GM12878 (cell line): ENCODE measurements around the gene CCDC80. TPM values are rescaled to one million over a fixed set of nuclear protein-coding genes. Genes with fewer than 3 reads are reported as not detected.

Source experiments
- ATAC-seq: fragments of 200-7000 bp; cut with Tn5 transposase; 3 replicates; pipeline ENCODE4 v1.9.1; 2020; ENCODE audit warnings: mild to moderate bottlenecking, moderate library complexity
- BruUV-seq: library from RNA; stranded (reverse); fragments of 400-500 nt; replicated peaks from 2 replicates; lab custom pipeline; 2021; lab: Mats Ljungman, UMichigan
- CTCF ChIA-PET: fragments of 300-600 bp; sonication (Branson Sonifier 250); formaldehyde crosslinking; extraction: SDS; loops from one replicate; lab custom pipeline; 2021; ENCODE audit warnings: inconsistent platforms; lab: Yijun Ruan, JAX
- POLR2A ChIA-PET: fragments of 350-600 bp; formaldehyde crosslinking; extraction: SDS; loops from one replicate; lab custom pipeline; 2021; ENCODE audit warnings: inconsistent platforms; lab: Charles Lee
- RAD21 ChIA-PET: fragments of 300-600 bp; sonication (Branson Sonifier 250); formaldehyde crosslinking; loops from one replicate; lab custom pipeline; 2023; ENCODE audit warnings: antibody characterized with exemption; ENCODE audit not compliant: unreplicated experiment; lab: Charles Lee
- SMC1A ChIA-PET: fragments of 300-600 bp; sonication (Branson Sonifier 250); formaldehyde crosslinking; loops from one replicate; lab custom pipeline; 2023; ENCODE audit not compliant: unreplicated experiment, uncharacterized antibody; lab: Charles Lee
- DNase-seq: peaks from one replicate; pipeline ENCODE4 v3.0.0-alpha.2; 2011; ENCODE audit warnings: low read depth, low spot score
- FAIRE-seq: peaks from 3 replicates; lab custom pipeline; 2011; peaks lifted over from hg19 to GRCh38; lab: Jason Lieb, UNC
- H2AFZ ChIP-seq: 2 replicates; pipeline ENCODE4 v1.6.0; 2011; ENCODE audit warnings: low read depth, low read length, control low read depth; ENCODE audit not compliant: control insufficient read depth
- H3K27ac ChIP-seq: 2 replicates; pipeline ENCODE4 v1.5.1; 2011; ENCODE audit warnings: control low read depth; ENCODE audit not compliant: control insufficient read depth, insufficient read depth
- H3K27me3 ChIP-seq, 2 experiments: replicated peaks in 1 of 2; 2 replicates each; pipeline versions ENCODE4 v1.6.0 to v1.6.1; 2011; ENCODE audit warnings: low read length in 1 of 2; ENCODE audit not compliant: control insufficient read depth in 2 of 2, insufficient read depth in 2 of 2
- H3K36me3 ChIP-seq, 2 experiments: 2 replicates each; pipeline ENCODE4 v1.5.1; 2011; ENCODE audit warnings: low read length in 1 of 2; ENCODE audit not compliant: control insufficient read depth in 2 of 2, insufficient read depth in 2 of 2
- H3K4me1 ChIP-seq: 2 replicates; pipeline ENCODE4 v1.6.1; 2011; ENCODE audit warnings: mild to moderate bottlenecking, low read length, moderate library complexity, mixed read lengths; ENCODE audit not compliant: control insufficient read depth, insufficient read depth
- H3K4me2 ChIP-seq: 2 replicates; pipeline ENCODE4 v1.6.0; 2011; ENCODE audit warnings: control low read depth; ENCODE audit not compliant: control insufficient read depth, insufficient read depth
- H3K4me3 ChIP-seq: fragments of 200-600 bp; sonication (generic); 2 replicates; pipeline ENCODE4 v1.5.1; 2016
- H3K79me2 ChIP-seq: 2 replicates; pipeline ENCODE4 v1.6.0; 2011; ENCODE audit warnings: low read length; ENCODE audit not compliant: control insufficient read depth, insufficient read depth
- H3K9ac ChIP-seq: 2 replicates; pipeline ENCODE4 v1.8.0; 2011; ENCODE audit warnings: low read length, control low read depth, mixed read lengths; ENCODE audit not compliant: control insufficient read depth, insufficient read depth
- H3K9me3 ChIP-seq: replicated peaks from 3 replicates; pipeline ENCODE4 v1.5.1; 2011; ENCODE audit warnings: mild to moderate bottlenecking, low read length; ENCODE audit not compliant: control insufficient read depth, insufficient read depth
- H4K20me1 ChIP-seq: 2 replicates; pipeline ENCODE4 v1.6.0; 2011; ENCODE audit not compliant: control insufficient read depth, insufficient read depth
- CBX3 ChIP-seq: fragments of 200-600 bp; sonication (generic); IDR thresholded peaks from 2 replicates; pipeline ENCODE4 v1.6.1; 2016; ENCODE audit warnings: low read depth, borderline replicate concordance
- EGR1 ChIP-seq, 2 experiments: IDR thresholded peaks; 1 replicate in 1 of 2; 2 replicates in 1 of 2; pipeline ENCODE4 v1.6.1; 2011 to 2012; ENCODE audit warnings: low read depth in 2 of 2, low read length in 2 of 2, borderline replicate concordance in 1 of 2, mild to moderate bottlenecking in 1 of 2, moderate library complexity in 1 of 2
- EP300 ChIP-seq, 2 experiments: fragments of 150-350 bp in 1 of 2; IDR thresholded peaks; 2 replicates each; pipeline ENCODE4 v1.6.1; 2011 to 2012; ENCODE audit warnings: low read depth in 2 of 2, low read length in 2 of 2, borderline replicate concordance in 1 of 2, improper control_type of control experiment in 1 of 2, inconsistent platforms in 1 of 2; ENCODE audit not compliant: control insufficient read depth in 1 of 2
- ESRRA ChIP-seq: IDR thresholded peaks from 2 replicates; pipeline ENCODE4 v1.6.1; 2012; ENCODE audit warnings: mild to moderate bottlenecking, low read length, improper control_type of control experiment
- FOS ChIP-seq: IDR thresholded peaks from 3 replicates; pipeline ENCODE4 v1.6.1; 2011; ENCODE audit warnings: borderline replicate concordance; ENCODE audit not compliant: insufficient read length; ENCODE audit errors: extremely low read depth
- SIN3A ChIP-seq: IDR thresholded peaks from 2 replicates; pipeline ENCODE4 v1.6.1; 2012; ENCODE audit warnings: low read depth, low read length, improper control_type of control experiment
- WGBS: methylation state at CpG from one replicate; pipeline ENCODE4 v1.1.6; 2016; ENCODE audit warnings: low lambda C conversion rate; ENCODE audit not compliant: insufficient replicate concordance, insufficient coverage; ENCODE audit errors: missing lambda C conversion rate; 5-methylcytosine and 5-hydroxymethylcytosine counted together
- in situ Hi-C: fragments of 300-500 bp; cut with MboI; formaldehyde crosslinking; loops from 9 replicates; pipeline ENCODE4 v1.14.3; 2018; ENCODE audit warnings: mixed read lengths
- intact Hi-C: fragments of 100-400 bp; cut with micrococcal nuclease; formaldehyde crosslinking; loops from one replicate; pipeline ENCODE4 v1.14.2; 2022; ENCODE audit not compliant: unreplicated experiment
- polyA plus RNA-seq, 11 experiments: library from polyadenylated mRNA; depleted of rRNA in 4 of 11; unstranded in 6 of 11; stranded (reverse) in 5 of 11; fragments of >200 nt; fragmentation: Nextera tagmentation in 4 of 11; fragmentation: Illumina TruSeq in 1 of 11; extraction: Ambion mirVana in 4 of 11; extraction: Trizol in 1 of 11; gene quantifications; 1 replicate in 1 of 11; 2 replicates in 10 of 11; pipeline versions ENCODE4 v1.2.1 to v1.2.3, GENCODE V29; 2011 to 2016; ENCODE audit warnings: inconsistent platforms in 2 of 11, missing spikeins in 2 of 11, low read depth in 1 of 11
- total RNA-seq, 4 experiments: library from RNA; depleted of rRNA in 3 of 4; stranded (reverse); fragments of >200 nt in 3 of 4; fragmentation: Illumina TruSeq in 1 of 4; extraction: Trizol in 1 of 4; gene quantifications; 2 replicates each; pipeline versions ENCODE4 v1.2.1 to v1.2.3, GENCODE V29; 2013 to 2021
- TF ChIP-seq, protein P1 (sequence below): fragments of 450-650 bp; IDR thresholded peaks from 2 replicates; pipeline ENCODE4 v1.6.1; 2016; ENCODE audit warnings: mild to moderate bottlenecking
- TF ChIP-seq, protein P2 (sequence below): fragments of 450-650 bp; IDR thresholded peaks from 2 replicates; pipeline ENCODE4 v1.6.1; 2018; ENCODE audit warnings: mild to moderate bottlenecking, low read depth, moderate library complexity; ENCODE audit not compliant: partially characterized antibody
- TF ChIP-seq, protein P3 (sequence below): IDR thresholded peaks from 2 replicates; pipeline ENCODE4 v1.6.1; 2011; ENCODE audit warnings: low read depth, mild to moderate bottlenecking, low read length, moderate library complexity, borderline replicate concordance; ENCODE audit errors: extremely low read depth
- TF ChIP-seq, protein P4 (sequence below): fragments of 450-650 bp; IDR thresholded peaks from 2 replicates; pipeline ENCODE4 v1.6.1; 2018; ENCODE audit warnings: borderline replicate concordance, mild to moderate bottlenecking; ENCODE audit not compliant: partially characterized antibody

Gene CCDC80
- total and polyA plus RNA-seq, 10 of the 15 experiments (the other 5 are each of a cell fraction or from before 2014, with no cell fraction given) = 0.01 to 0.59 (median 0.21) TPM; not detected in 5

DNA sequence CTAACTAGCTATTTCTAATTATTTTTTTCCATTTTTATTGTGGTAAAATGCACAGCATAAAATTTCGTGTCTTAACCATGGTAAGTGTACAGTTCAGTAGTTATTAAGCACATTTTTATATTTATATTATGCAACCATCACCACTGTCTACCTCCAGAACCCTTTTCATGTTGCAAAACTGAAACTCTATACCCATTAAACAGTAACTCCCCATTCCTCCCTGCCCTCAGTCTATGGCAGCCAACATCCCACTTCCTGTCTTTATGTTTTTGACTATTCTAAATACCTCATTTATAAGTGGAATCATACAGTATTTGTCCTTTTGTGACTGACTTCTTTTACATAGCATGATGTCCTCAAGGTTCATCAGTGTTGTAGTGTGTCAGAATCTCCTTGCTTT lies 53.6 kb downstream of the CCDC80 start:
- ChIA-PET POLR2A (no interaction called here), SMC1A (interaction anchor here (1.1 kb wide), 1 partner anchor 12 kb away, joined by 3 read pairs; no protein-coding TSS in a partner anchor), RAD21 (no interaction called here), CTCF (interaction anchor here (0.7 to 1.3 kb wide), 4 partner anchors 11 to 844 kb away, joined by 3 read pairs; no protein-coding TSS in a partner anchor)
- in situ Hi-C loops (no loop called here), intact Hi-C loops (no loop called here)
- Histone ChIP-seq H3K4me3 (no peak overlapping the region), H4K20me1 (no peaks in the 10 kb centered on the region), H3K79me2 (no peaks in the 10 kb centered on the region), H2AFZ (no peak overlapping the region), H3K4me1 (no peaks in the 10 kb centered on the region), H3K9me3 (no peaks in the 10 kb centered on the region), H3K36me3 (peaks cover 0 to 4% of the 10 kb centered on the region in 2 experiments; a peak in 1 of 4 replicates), H3K9ac (no peak overlapping the region), H3K27me3 (no peaks in the 10 kb centered on the region), H3K4me2 (no peak overlapping the region), H3K27ac (no peak overlapping the region)
- FAIRE-seq = no peak
- ATAC-seq = no peak
- BruUV-seq = no TSS peak
- TF ChIP-seq CBX3 (no peak), ESRRA (no peak), SIN3A (no peak), EP300 (IDR thresholded peaks at IDR 0.05; ENCODE audit: borderline replicate concordance in 1 of 2, control insufficient read depth in 1 of 2, low read depth in 2 of 2, low read length in 2 of 2) (no peak), FOS (no peak), EGR1 (IDR thresholded peaks at IDR 0.05; ENCODE audit: borderline replicate concordance in 1 of 2, low read depth in 2 of 2, low read length in 2 of 2) (no peak)
- TF ChIP-seq, protein P1, sequence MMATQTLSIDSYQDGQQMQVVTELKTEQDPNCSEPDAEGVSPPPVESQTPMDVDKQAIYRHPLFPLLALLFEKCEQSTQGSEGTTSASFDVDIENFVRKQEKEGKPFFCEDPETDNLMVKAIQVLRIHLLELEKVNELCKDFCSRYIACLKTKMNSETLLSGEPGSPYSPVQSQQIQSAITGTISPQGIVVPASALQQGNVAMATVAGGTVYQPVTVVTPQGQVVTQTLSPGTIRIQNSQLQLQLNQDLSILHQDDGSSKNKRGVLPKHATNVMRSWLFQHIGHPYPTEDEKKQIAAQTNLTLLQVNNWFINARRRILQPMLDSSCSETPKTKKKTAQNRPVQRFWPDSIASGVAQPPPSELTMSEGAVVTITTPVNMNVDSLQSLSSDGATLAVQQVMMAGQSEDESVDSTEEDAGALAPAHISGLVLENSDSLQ = no peak
- TF ChIP-seq, protein P2, sequence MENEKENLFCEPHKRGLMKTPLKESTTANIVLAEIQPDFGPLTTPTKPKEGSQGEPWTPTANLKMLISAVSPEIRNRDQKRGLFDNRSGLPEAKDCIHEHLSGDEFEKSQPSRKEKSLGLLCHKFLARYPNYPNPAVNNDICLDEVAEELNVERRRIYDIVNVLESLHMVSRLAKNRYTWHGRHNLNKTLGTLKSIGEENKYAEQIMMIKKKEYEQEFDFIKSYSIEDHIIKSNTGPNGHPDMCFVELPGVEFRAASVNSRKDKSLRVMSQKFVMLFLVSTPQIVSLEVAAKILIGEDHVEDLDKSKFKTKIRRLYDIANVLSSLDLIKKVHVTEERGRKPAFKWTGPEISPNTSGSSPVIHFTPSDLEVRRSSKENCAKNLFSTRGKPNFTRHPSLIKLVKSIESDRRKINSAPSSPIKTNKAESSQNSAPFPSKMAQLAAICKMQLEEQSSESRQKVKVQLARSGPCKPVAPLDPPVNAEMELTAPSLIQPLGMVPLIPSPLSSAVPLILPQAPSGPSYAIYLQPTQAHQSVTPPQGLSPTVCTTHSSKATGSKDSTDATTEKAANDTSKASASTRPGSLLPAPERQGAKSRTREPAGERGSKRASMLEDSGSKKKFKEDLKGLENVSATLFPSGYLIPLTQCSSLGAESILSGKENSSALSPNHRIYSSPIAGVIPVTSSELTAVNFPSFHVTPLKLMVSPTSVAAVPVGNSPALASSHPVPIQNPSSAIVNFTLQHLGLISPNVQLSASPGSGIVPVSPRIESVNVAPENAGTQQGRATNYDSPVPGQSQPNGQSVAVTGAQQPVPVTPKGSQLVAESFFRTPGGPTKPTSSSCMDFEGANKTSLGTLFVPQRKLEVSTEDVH = no peak
- TF ChIP-seq, protein P3, sequence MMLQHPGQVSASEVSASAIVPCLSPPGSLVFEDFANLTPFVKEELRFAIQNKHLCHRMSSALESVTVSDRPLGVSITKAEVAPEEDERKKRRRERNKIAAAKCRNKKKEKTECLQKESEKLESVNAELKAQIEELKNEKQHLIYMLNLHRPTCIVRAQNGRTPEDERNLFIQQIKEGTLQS = no peak
- TF ChIP-seq, protein P4, sequence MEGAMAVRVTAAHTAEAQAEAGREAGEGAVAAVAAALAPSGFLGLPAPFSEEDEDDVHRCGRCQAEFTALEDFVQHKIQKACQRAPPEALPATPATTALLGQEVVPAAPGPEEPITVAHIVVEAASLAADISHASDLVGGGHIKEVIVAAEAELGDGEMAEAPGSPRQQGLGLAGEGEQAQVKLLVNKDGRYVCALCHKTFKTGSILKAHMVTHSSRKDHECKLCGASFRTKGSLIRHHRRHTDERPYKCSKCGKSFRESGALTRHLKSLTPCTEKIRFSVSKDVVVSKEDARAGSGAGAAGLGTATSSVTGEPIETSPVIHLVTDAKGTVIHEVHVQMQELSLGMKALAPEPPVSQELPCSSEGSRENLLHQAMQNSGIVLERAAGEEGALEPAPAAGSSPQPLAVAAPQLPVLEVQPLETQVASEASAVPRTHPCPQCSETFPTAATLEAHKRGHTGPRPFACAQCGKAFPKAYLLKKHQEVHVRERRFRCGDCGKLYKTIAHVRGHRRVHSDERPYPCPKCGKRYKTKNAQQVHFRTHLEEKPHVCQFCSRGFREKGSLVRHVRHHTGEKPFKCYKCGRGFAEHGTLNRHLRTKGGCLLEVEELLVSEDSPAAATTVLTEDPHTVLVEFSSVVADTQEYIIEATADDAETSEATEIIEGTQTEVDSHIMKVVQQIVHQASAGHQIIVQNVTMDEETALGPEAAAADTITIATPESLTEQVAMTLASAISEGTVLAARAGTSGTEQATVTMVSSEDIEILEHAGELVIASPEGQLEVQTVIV = no peak
- no peak for DNase-seq
- 52% methylated on average over 1 of the region's 1 CpG for WGBS
